Ovary (tissue), 9 donors: ENCODE data around the gene KRTAP10-9. TPM values are rescaled to one million over a fixed set of nuclear protein-coding genes. Genes with fewer than 3 reads are reported as not detected.

ENCODE experiments used
- DNase-seq, 5 donors: peaks; one replicate each; pipeline ENCODE4 v3.0.0-alpha.2; 2019 to 2020
- H3K27ac ChIP-seq, 2 donors: fragments of 200-600 bp; one replicate each; pipeline versions ENCODE4 v1.5.1 to v1.8.0; 2019 to 2022
- H3K27me3 ChIP-seq: fragments of 200-600 bp; one replicate; pipeline ENCODE4 v1.8.0; 2022
- H3K36me3 ChIP-seq: fragments of 200-600 bp; sonication (generic); one replicate; pipeline ENCODE4 v1.5.1; 2019
- H3K4me1 ChIP-seq: one replicate; pipeline ENCODE4 v1.8.1; 2013; ENCODE audit warnings: mild to moderate bottlenecking, moderate library complexity; ENCODE audit not compliant: insufficient read depth
- H3K4me3 ChIP-seq: fragments of 200-600 bp; sonication (generic); one replicate; pipeline ENCODE4 v1.5.1; 2017
- H3K9me3 ChIP-seq, 2 donors: fragments of 200-600 bp in 1 of 2; sonication (generic) in 1 of 2; one replicate each; pipeline versions ENCODE4 v1.5.1 to v1.8.1; 2013 to 2019; ENCODE audit warnings: mild to moderate bottlenecking in 1 of 2, moderate library complexity in 1 of 2
- CTCF ChIP-seq, 3 donors: fragments of 450-650 bp in 2 of 3; fragments of 200-600 bp in 1 of 3; IDR thresholded peaks; one replicate each; pipeline versions ENCODE4 v1.5.1 to v1.8.0; 2016 to 2022; ENCODE audit warnings: antibody characterized with exemption in 3 of 3, mild to moderate bottlenecking in 1 of 3
- EP300 ChIP-seq: sonication (generic); formaldehyde crosslinking; IDR thresholded peaks from one replicate; pipeline ENCODE4 v1.6.1; 2017; ENCODE audit warnings: antibody characterized with exemption
- POLR2A ChIP-seq: fragments of 450-650 bp; IDR thresholded peaks from one replicate; pipeline ENCODE4 v1.6.1; 2017; ENCODE audit warnings: antibody characterized with exemption, mild to moderate bottlenecking, moderate library complexity
- WGBS, 3 donors: extraction: QIAGEN DNeasy Blood & Tissue Kit in 1 of 3; methylation state at CpG; one replicate each; pipeline versions ENCODE4 v1.1.5 to v1.1.7; 2013 to 2017; 5-methylcytosine and 5-hydroxymethylcytosine counted together
- intact Hi-C, 4 donors: fragments of 100-400 bp; cut with DNase I; formaldehyde crosslinking; loops; one replicate each; pipeline versions ENCODE4 v1.11.0 to v1.15.1; 2022 to 2023
- polyA plus RNA-seq, 2 donors: library from polyadenylated mRNA; stranded (reverse); fragments of 200-250 nt in 1 of 2; fragments of 350-450 nt in 1 of 2; fragmentation: Illumina TruSeq in 1 of 2; extraction: RNeasy Lipid Tissue Mini Kit (QIAGEN cat#74804) in 1 of 2; gene quantifications; one replicate each; pipeline ENCODE4 v1.2.3, GENCODE V29; 2013 to 2014
- total RNA-seq, 7 donors: library from RNA; depleted of rRNA in 2 of 7; stranded (reverse); fragments of >200 nt in 2 of 7; fragmentation: NEBNext Ultra II Directional in 3 of 7; extraction: Animal tissue kit (Norgen Biotek cat#: 25700) in 3 of 7; gene quantifications; one replicate each; pipeline versions ENCODE4 v1.1.0 to v1.2.4, GENCODE V29; 2016 to 2023
- donor health status: DM: no; HTN: no; CAD: no; lungs with moderate emphysema.
- donor health status: DM: no; HTN: no; CAD: no.
- donor health status: Bipolar disorder and iron deficiency.
- donor health status: DM: yes; HTN: yes; CAD: no.
- donor health status: DM: no; HTN: no; CAD: no.
- donor health status: DM: yes; HTN: yes; CAD: no.

Gene KRTAP10-9
- total and polyA plus RNA-seq, 9 donors = not detected

GRCh38 chr21:44581158-44581557, 45.7 kb upstream of the KRTAP10-9 start:
- WGBS, 3 donors = 69 to 76% (median 74%) methylated on average over 3 of the region's 3 CpGs
- no peaks in the 10 kb centered on the region for H3K9me3 ChIP-seq
- no peaks in the 10 kb centered on the region for H3K4me1 ChIP-seq
- H3K36me3 ChIP-seq = no peaks in the 10 kb centered on the region
- H3K27me3 ChIP-seq = no peaks in the 10 kb centered on the region
- no peak overlapping the region for H3K4me3 ChIP-seq
- TF ChIP-seq POLR2A (no peak), CTCF (IDR thresholded peaks at IDR 0.05) (no peak), EP300 (no peak)
- no peak overlapping the region for H3K27ac ChIP-seq
- DNase-seq = no peak
- intact Hi-C loops = no loop called here

- DNase-seq = no peak
- no peak overlapping the region for H3K27ac ChIP-seq
- no peaks in the 10 kb centered on the region for H3K9me3 ChIP-seq
- H3K27me3 ChIP-seq = no peaks in the 10 kb centered on the region
- H3K4me1 ChIP-seq = no peaks in the 10 kb centered on the region
- WGBS, 3 donors = 75 to 82% (median 76%) methylated on average over 15 of the region's 15 CpGs
- intact Hi-C loops = no loop called here
- H3K4me3 ChIP-seq = no peak overlapping the region
- H3K36me3 ChIP-seq = no peaks in the 10 kb centered on the region
- no peak for TF ChIP-seq POLR2A
- TF ChIP-seq EP300 = no peak
- no peak for TF ChIP-seq CTCF (IDR thresholded peaks at IDR 0.05)
Measured at GRCh38 chr21:44582055-44582454, 44.8 kb upstream of the KRTAP10-9 start.

GRCh38 chr21:44583089-44583799, 43.6 kb upstream of the KRTAP10-9 start:
- no peak for TF ChIP-seq POLR2A
- no peak for TF ChIP-seq EP300
- TF ChIP-seq CTCF (IDR thresholded peaks at IDR 0.05) = no peak
- WGBS, 3 donors = 17 to 24% (median 18%) methylated on average over 11 of the region's 11 CpGs
- H3K4me3 ChIP-seq = no peak overlapping the region
- H3K9me3 ChIP-seq = no peaks in the 10 kb centered on the region
- DNase-seq = peak in 1 of 5 donors; percentile 10
- H3K4me1 ChIP-seq = no peaks in the 10 kb centered on the region
- no peaks in the 10 kb centered on the region for H3K27me3 ChIP-seq
- H3K36me3 ChIP-seq = no peaks in the 10 kb centered on the region
- no peak overlapping the region for H3K27ac ChIP-seq
- intact Hi-C loops = no loop called here

- TF ChIP-seq POLR2A (no peak), EP300 (no peak), CTCF (IDR thresholded peaks at IDR 0.05) (no peak)
- Histone ChIP-seq H3K4me1 (no peaks in the 10 kb centered on the region), H3K27me3 (no peaks in the 10 kb centered on the region), H3K4me3 (no peak overlapping the region), H3K36me3 (no peaks in the 10 kb centered on the region), H3K9me3 (no peaks in the 10 kb centered on the region), H3K27ac (no peak overlapping the region)
- 76 to 80% (median 78%) methylated on average over 6 of the region's 6 CpGs for WGBS, 3 donors
- no peak for DNase-seq
- intact Hi-C loops = no loop called here
Measured at GRCh38 chr21:44583800-44584147, 43.1 kb upstream of the KRTAP10-9 start.
